Gastrocnemius medialis (tissue), 4 donors: ENCODE results near the gene EMC8. TPM values are rescaled to one million over a fixed set of nuclear protein-coding genes. Genes with fewer than 3 reads are reported as not detected.

Experiments used
- ATAC-seq, 2 donors: fragments of 150-250 bp; one replicate each; pipeline ENCODE4 v1.9.1; 2016
- DNase-seq, 2 donors: peaks; one replicate each; pipeline ENCODE4 v3.0.0-alpha.2; 2019
- H3K27ac ChIP-seq, 4 donors: fragments of 200-600 bp; sonication (generic); 1 replicate in 1 of 4; 2 replicates in 3 of 4; pipeline ENCODE4 v1.5.1; 2016 to 2018; ENCODE audit warnings: mild to moderate bottlenecking in 2 of 4, moderate library complexity in 1 of 4
- H3K27me3 ChIP-seq, 3 donors: fragments of 200-600 bp; sonication (generic) in 2 of 3; 1 replicate in 1 of 3; 2 replicates in 2 of 3; pipeline versions ENCODE4 v1.5.1 to v1.6.0; 2016 to 2019; ENCODE audit warnings: mild to moderate bottlenecking in 1 of 3, moderate library complexity in 1 of 3
- H3K36me3 ChIP-seq, 2 donors: fragments of 200-600 bp; sonication (generic) in 1 of 2; one replicate each; pipeline ENCODE4 v1.5.1; 2017 to 2018
- H3K4me1 ChIP-seq, 2 donors: fragments of 200-600 bp; sonication (generic) in 1 of 2; one replicate each; pipeline ENCODE4 v1.5.1; 2016 to 2017; ENCODE audit warnings: mild to moderate bottlenecking in 2 of 2
- H3K4me3 ChIP-seq, 4 donors: fragments of 200-600 bp; sonication (generic) in 3 of 4; 1 replicate in 1 of 4; 2 replicates in 3 of 4; pipeline ENCODE4 v1.5.1; 2016 to 2019; ENCODE audit warnings: mild to moderate bottlenecking in 2 of 4
- H3K9me3 ChIP-seq, 3 donors: fragments of 200-600 bp; sonication (generic) in 2 of 3; 1 replicate in 1 of 3; 2 replicates in 2 of 3; pipeline ENCODE4 v1.5.1; 2016 to 2019
- CTCF ChIP-seq, 5 experiments: fragments of 450-650 bp in 3 of 5; fragments of 200-600 bp in 2 of 5; sonication (generic) in 2 of 5; IDR thresholded peaks in 4 of 5; conservative IDR thresholded peaks in 1 of 5; 1 replicate in 4 of 5; 2 replicates in 1 of 5; pipeline ENCODE4 v1.5.1; 2016 to 2019; ENCODE audit warnings: antibody characterized with exemption in 5 of 5, mild to moderate bottlenecking in 3 of 5, moderate library complexity in 3 of 5
- POLR2A ChIP-seq, 2 donors: fragments of 450-650 bp; IDR thresholded peaks; one replicate each; pipeline ENCODE4 v1.6.1; 2017; ENCODE audit warnings: antibody characterized with exemption in 2 of 2, mild to moderate bottlenecking in 2 of 2, moderate library complexity in 2 of 2
- in situ Hi-C, 4 donors: fragments of 200-750 bp; cut with MboI; loops; one replicate each; pipeline versions ENCODE4 v1.15.0 to v1.8.0; 2017; ENCODE audit warnings: low sequenced_read_pairs in 4 of 4
- intact Hi-C: fragments of 100-400 bp; cut with DNase I; formaldehyde crosslinking; loops from one replicate; pipeline ENCODE4 v1.15.1; 2023; ENCODE audit warnings: low total_unique reads
- total RNA-seq, 4 donors: library from RNA; depleted of rRNA; stranded (reverse); fragments of >200 nt; gene quantifications; one replicate each; pipeline versions ENCODE4 v1.1.0 to v1.2.3, GENCODE V29; 2016

Gene EMC8
- total RNA-seq, 4 donors from 2014 or later = 29.6 to 39.8 (median 36.4) TPM

GRCh38 chr16:85798283-85798776, 1.0 kb downstream of the EMC8 start:
- DNase-seq = no peak

GRCh38 chr16:85796599-85796998, 2.7 kb downstream of the EMC8 start:
- Histone ChIP-seq H3K4me3 (no peak overlapping the region), H3K36me3 (peaks cover 0 to 14% of the 10 kb centered on the region in 2 donors), H3K27me3 (no peaks in the 10 kb centered on the region), H3K27ac (no peak overlapping the region), H3K9me3 (no peaks in the 10 kb centered on the region), H3K4me1 (peaks cover 17 to 26% of the 10 kb centered on the region in 2 donors)
- TF ChIP-seq POLR2A (IDR thresholded peaks at IDR 0.05) (no peak), CTCF (IDR thresholded peaks at IDR 0.05 in 4 of 5, conservative IDR thresholded peaks at IDR 0.05 in 1 of 5) (no peak)
- no peak for ATAC-seq
- no peak for DNase-seq
- intact Hi-C loops (no loop called here), in situ Hi-C loops (no loop called here)

More at GRCh38 chr16:85798283-85798776, 1.0 kb downstream of the EMC8 start:
- Histone ChIP-seq H3K4me3 (peak overlapping the region; percentile 67 to 97 (median 91)), H3K36me3 (peaks cover 0 to 22% of the 10 kb centered on the region in 2 donors), H3K9me3 (no peaks in the 10 kb centered on the region), H3K27me3 (no peaks in the 10 kb centered on the region), H3K4me1 (peaks cover 17 to 26% of the 10 kb centered on the region in 2 donors), H3K27ac (peak overlapping the region in 3 of 4 donors; percentile 90 to 98 (median 94))
- in situ Hi-C loops (no loop called here), intact Hi-C loops (no loop called here)
- no peak for ATAC-seq
- TF ChIP-seq POLR2A (IDR thresholded peaks at IDR 0.05) (no peak), CTCF (IDR thresholded peaks at IDR 0.05 in 4 of 5, conservative IDR thresholded peaks at IDR 0.05 in 1 of 5) (no peak)

GRCh38 chr16:85796152-85796551, 3.2 kb downstream of the EMC8 start:
- peaks cover 14 to 22% of the 10 kb centered on the region in 2 donors for H3K4me1 ChIP-seq
- H3K4me3 ChIP-seq = no peak overlapping the region
- no peaks in the 10 kb centered on the region for H3K27me3 ChIP-seq
- TF ChIP-seq CTCF (IDR thresholded peaks at IDR 0.05 in 4 of 5, conservative IDR thresholded peaks at IDR 0.05 in 1 of 5) (no peak), POLR2A (IDR thresholded peaks at IDR 0.05) (no peak)
- in situ Hi-C loops = no loop called here
- H3K27ac ChIP-seq = no peak overlapping the region
- intact Hi-C loops = no loop called here
- no peaks in the 10 kb centered on the region for H3K9me3 ChIP-seq
- peaks cover 0 to 14% of the 10 kb centered on the region in 2 donors for H3K36me3 ChIP-seq
- no peak for ATAC-seq
- no peak for DNase-seq

GRCh38 chr16:85794696-85795095, 4.6 kb downstream of the EMC8 start:
- in situ Hi-C loops (no loop called here), intact Hi-C loops (no loop called here)
- H3K9me3 ChIP-seq = no peaks in the 10 kb centered on the region
- H3K4me1 ChIP-seq = peaks cover 6 to 11% of the 10 kb centered on the region in 2 donors
- H3K27me3 ChIP-seq = no peaks in the 10 kb centered on the region
- no peak for DNase-seq
- no peak for ATAC-seq
- no peak for TF ChIP-seq POLR2A (IDR thresholded peaks at IDR 0.05)
- TF ChIP-seq CTCF (IDR thresholded peaks at IDR 0.05 in 4 of 5, conservative IDR thresholded peaks at IDR 0.05 in 1 of 5) = no peak
- H3K36me3 ChIP-seq = peaks cover 0 to 14% of the 10 kb centered on the region in 2 donors
- no peak overlapping the region for H3K27ac ChIP-seq
- H3K4me3 ChIP-seq = no peak overlapping the region
